ENCODE data around the gene SCYL2.

DNA sequence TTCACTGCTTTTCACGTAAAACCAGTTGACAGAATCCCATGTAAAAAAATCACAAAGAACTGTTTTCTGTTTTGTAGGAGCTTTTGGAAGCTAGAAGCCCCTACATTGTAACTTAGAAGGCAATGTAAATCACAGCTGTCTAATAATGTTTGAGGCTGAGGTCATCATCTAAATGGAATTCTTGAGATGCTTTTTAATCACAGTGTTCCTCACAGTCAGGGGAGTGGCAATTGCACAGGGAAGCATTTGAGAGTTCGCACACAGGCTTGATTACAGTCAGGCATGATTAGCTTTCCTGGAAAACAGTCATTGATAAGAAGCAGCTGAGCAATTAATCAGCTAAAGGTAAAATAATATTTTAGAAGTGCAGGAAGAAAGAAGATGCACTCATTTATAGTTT is 92.8 kb downstream of the SCYL2 start:
- no peak for TF ChIP-seq ZZZ3 (IDR thresholded peaks at IDR 0.05; ENCODE audit: control insufficient read depth, insufficient read length, low read depth)
- TF ChIP-seq POLR2A (IDR thresholded peaks at IDR 0.05; ENCODE audit: low read depth, low read length): no peak
- TF ChIP-seq TCF7 (IDR thresholded peaks at IDR 0.05; ENCODE audit: borderline replicate concordance): no peak
- TF ChIP-seq EZH2 (IDR thresholded peaks at IDR 0.05; ENCODE audit: borderline replicate concordance, control insufficient read depth, low read depth, low read length): no peak
- TF ChIP-seq CTCF (IDR thresholded peaks at IDR 0.05 in 2 of 3, conservative IDR thresholded peaks at IDR 0.05 in 1 of 3; ENCODE audit: control insufficient read depth in 2 of 3, extremely low read depth in 1 of 3, insufficient read depth in 1 of 3, low read depth in 3 of 3, low read length in 3 of 3): no peak
- no peak for TF ChIP-seq ZNF217 (IDR thresholded peaks at IDR 0.05)
- no peak for TF ChIP-seq NRF1 (conservative IDR thresholded peaks at IDR 0.05; ENCODE audit: low read depth, low read length)
- no peak for TF ChIP-seq FOXM1 (IDR thresholded peaks at IDR 0.05; ENCODE audit: low read depth, low read length)
- TF ChIP-seq, protein P1, sequence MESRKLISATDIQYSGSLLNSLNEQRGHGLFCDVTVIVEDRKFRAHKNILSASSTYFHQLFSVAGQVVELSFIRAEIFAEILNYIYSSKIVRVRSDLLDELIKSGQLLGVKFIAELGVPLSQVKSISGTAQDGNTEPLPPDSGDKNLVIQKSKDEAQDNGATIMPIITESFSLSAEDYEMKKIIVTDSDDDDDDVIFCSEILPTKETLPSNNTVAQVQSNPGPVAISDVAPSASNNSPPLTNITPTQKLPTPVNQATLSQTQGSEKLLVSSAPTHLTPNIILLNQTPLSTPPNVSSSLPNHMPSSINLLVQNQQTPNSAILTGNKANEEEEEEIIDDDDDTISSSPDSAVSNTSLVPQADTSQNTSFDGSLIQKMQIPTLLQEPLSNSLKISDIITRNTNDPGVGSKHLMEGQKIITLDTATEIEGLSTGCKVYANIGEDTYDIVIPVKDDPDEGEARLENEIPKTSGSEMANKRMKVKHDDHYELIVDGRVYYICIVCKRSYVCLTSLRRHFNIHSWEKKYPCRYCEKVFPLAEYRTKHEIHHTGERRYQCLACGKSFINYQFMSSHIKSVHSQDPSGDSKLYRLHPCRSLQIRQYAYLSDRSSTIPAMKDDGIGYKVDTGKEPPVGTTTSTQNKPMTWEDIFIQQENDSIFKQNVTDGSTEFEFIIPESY (IDR thresholded peaks at IDR 0.05): no peak
- TF ChIP-seq SIN3A (IDR thresholded peaks at IDR 0.05; ENCODE audit: low read depth, low read length): no peak
- TF ChIP-seq CBX5 (IDR thresholded peaks at IDR 0.05; ENCODE audit: low read depth): no peak
- TF ChIP-seq POLR2AphosphoS5 (IDR thresholded peaks at IDR 0.05; ENCODE audit: low read length): no peak
- no peak for TF ChIP-seq MYC (IDR thresholded peaks at IDR 0.05; ENCODE audit: insufficient read depth, insufficient read length, insufficient replicate concordance, low read length, severe bottlenecking)
- no peak for TF ChIP-seq IKZF2 (IDR thresholded peaks at IDR 0.05)

Measured in GM12878 (cell line).